Testis (tissue), 2 donors: ENCODE results near the gene TBC1D24.

Source experiments
- CTCF ChIP-seq, 3 experiments: fragments of 450-650 bp in 2 of 3; fragments of 200-600 bp in 1 of 3; sonication (generic) in 1 of 3; IDR thresholded peaks; one replicate each; pipeline ENCODE4 v1.5.1; 2016 to 2019; ENCODE audit warnings: antibody characterized with exemption in 3 of 3, mild to moderate bottlenecking in 2 of 3, moderate library complexity in 1 of 3
- POLR2A ChIP-seq: fragments of 450-650 bp; IDR thresholded peaks from one replicate; pipeline ENCODE4 v1.6.1; 2017; ENCODE audit warnings: antibody characterized with exemption, mild to moderate bottlenecking, moderate library complexity

DNA sequence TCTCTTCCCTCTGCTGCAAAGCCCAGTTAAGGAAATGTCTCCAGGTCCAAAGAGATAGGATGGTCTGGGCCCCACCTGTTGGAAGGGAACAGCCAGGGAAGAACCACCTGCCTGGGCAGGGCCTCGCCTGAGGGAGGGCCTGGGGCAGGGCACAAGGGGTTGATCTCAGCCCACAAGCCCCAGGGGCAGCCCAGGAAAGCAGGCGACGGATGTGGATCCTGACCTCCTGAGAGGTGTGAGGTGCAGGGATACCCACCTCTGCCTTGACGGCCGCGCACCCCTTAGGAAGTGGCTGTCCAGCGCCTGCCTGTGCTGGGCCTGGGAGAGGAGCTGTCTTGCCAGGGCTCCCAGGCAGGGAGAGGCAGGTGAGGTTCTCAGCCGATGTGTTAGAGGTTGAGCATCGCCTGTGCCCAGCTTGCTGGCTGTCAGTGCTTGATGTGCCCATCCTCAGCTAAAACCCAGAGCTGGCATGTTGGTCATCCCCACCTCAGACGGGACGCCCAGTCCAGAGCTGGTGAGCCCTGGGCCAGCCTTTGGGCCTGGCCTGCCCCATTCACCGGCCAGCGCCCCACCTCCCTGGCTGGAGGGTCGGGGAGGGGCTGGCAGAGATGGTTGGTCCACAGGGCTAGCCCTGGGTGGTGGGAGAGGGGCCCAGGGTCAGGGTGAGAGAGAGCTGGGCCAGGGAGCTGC, 55.8 kb downstream of the TBC1D24 start:
- TF ChIP-seq POLR2A (no peak), CTCF (IDR thresholded peaks at IDR 0.05) (no peak)
